GM23338 (cell line): ENCODE results near the gene LMBR1. TPM values are rescaled to one million over a fixed set of nuclear protein-coding genes. Genes with fewer than 3 reads are reported as not detected.

Source experiments
- ATAC-seq: fragments of 200-7000 bp; cut with Tn5 transposase; 3 replicates; pipeline ENCODE4 v1.9.1; 2020
- DNase-seq: peaks from one replicate; pipeline ENCODE4 v3.0.0-alpha.2; 2015; ENCODE audit warnings: low spot score
- H2AFZ ChIP-seq: fragments of 200-600 bp; sonication (generic); 2 replicates; pipeline ENCODE4 v1.8.0; 2016; ENCODE audit warnings: antibody characterized with exemption, mild to moderate bottlenecking, moderate library complexity
- H3F3A ChIP-seq: fragments of 200-600 bp; sonication (generic); replicated peaks from 2 replicates; pipeline ENCODE4 v1.8.0; 2017; ENCODE audit warnings: antibody characterized with exemption, mixed run types, low read depth
- H3K27ac ChIP-seq: fragments of 200-600 bp; sonication (generic); 2 replicates; pipeline ENCODE4 v1.6.1; 2016; ENCODE audit warnings: low read depth
- H3K27me3 ChIP-seq: fragments of 200-600 bp; sonication (generic); 2 replicates; pipeline ENCODE4 v1.8.0; 2016; ENCODE audit warnings: mild to moderate bottlenecking, mixed run types, moderate library complexity; ENCODE audit not compliant: insufficient read depth
- H3K36me3 ChIP-seq: fragments of 200-600 bp; sonication (generic); 2 replicates; pipeline ENCODE4 v1.8.0; 2016; ENCODE audit warnings: mild to moderate bottlenecking; ENCODE audit not compliant: insufficient read depth
- H3K4me1 ChIP-seq: fragments of 200-600 bp; sonication (generic); 2 replicates; pipeline ENCODE4 v1.8.0; 2016; ENCODE audit warnings: mild to moderate bottlenecking, moderate library complexity; ENCODE audit not compliant: insufficient read depth
- H3K4me2 ChIP-seq: fragments of 200-600 bp; sonication (generic); 2 replicates; pipeline ENCODE4 v1.7.1; 2017; ENCODE audit warnings: mixed run types
- H3K4me3 ChIP-seq: fragments of 200-600 bp; sonication (generic); 2 replicates; pipeline ENCODE4 v1.6.1; 2016; ENCODE audit warnings: mixed run types
- H3K79me2 ChIP-seq: fragments of 200-600 bp; sonication (generic); replicated peaks from 2 replicates; pipeline ENCODE4 v1.8.0; 2017; ENCODE audit warnings: mild to moderate bottlenecking; ENCODE audit not compliant: insufficient read depth
- H3K9me2 ChIP-seq: fragments of 200-600 bp; sonication (generic); 2 replicates; pipeline ENCODE4 v1.8.0; 2017; ENCODE audit not compliant: insufficient read depth
- H4K20me1 ChIP-seq: fragments of 200-600 bp; sonication (generic); replicated peaks from 2 replicates; pipeline ENCODE4 v1.8.0; 2017; ENCODE audit warnings: mild to moderate bottlenecking; ENCODE audit not compliant: insufficient read depth
- H3K27ac Mint-ChIP-seq: 2 replicates; pipeline ENCODE4 v1.8.0; 2020; ENCODE audit warnings: inconsistent platforms, mild to moderate bottlenecking, moderate library complexity, mixed read lengths
- H3K27me3 Mint-ChIP-seq: 3 replicates; pipeline ENCODE4 v1.8.0; 2022; ENCODE audit warnings: low read depth, mild to moderate bottlenecking, moderate library complexity, mixed read lengths, inconsistent platforms; ENCODE audit not compliant: insufficient read depth, poor library complexity
- H3K36me3 Mint-ChIP-seq: 3 replicates; pipeline ENCODE4 v1.8.0; 2021; ENCODE audit warnings: low read depth, mild to moderate bottlenecking, inconsistent platforms, moderate library complexity, mixed read lengths
- H3K4me1 Mint-ChIP-seq: 3 replicates; pipeline ENCODE4 v1.8.0; 2020; ENCODE audit warnings: mild to moderate bottlenecking, inconsistent platforms, mixed read lengths
- H3K4me3 Mint-ChIP-seq: 3 replicates; pipeline ENCODE4 v1.8.0; 2021; ENCODE audit warnings: moderate library complexity, mild to moderate bottlenecking, inconsistent platforms, mixed read lengths
- H3K9me3 Mint-ChIP-seq: 3 replicates; pipeline ENCODE4 v1.8.0; 2020; ENCODE audit warnings: moderate library complexity, mild to moderate bottlenecking, inconsistent platforms, mixed read lengths
- ETS1 ChIP-seq: IDR thresholded peaks from 2 replicates; pipeline ENCODE4 v1.6.1; 2016; ENCODE audit warnings: antibody characterized with exemption
- JUNB ChIP-seq: IDR thresholded peaks from one replicate; pipeline ENCODE4 v1.6.1; 2016; ENCODE audit warnings: antibody characterized with exemption; ENCODE audit not compliant: unreplicated experiment
- NANOG ChIP-seq: IDR thresholded peaks from 2 replicates; pipeline ENCODE4 v1.6.1; 2016; ENCODE audit warnings: antibody characterized with exemption, borderline replicate concordance
- POLR2AphosphoS5 ChIP-seq: IDR thresholded peaks from 2 replicates; pipeline ENCODE4 v1.6.1; 2016; ENCODE audit warnings: antibody characterized with exemption, low read depth
- REST ChIP-seq: IDR thresholded peaks from one replicate; pipeline ENCODE4 v1.6.1; 2018; ENCODE audit warnings: antibody characterized with exemption; ENCODE audit not compliant: unreplicated experiment
- STAT1 ChIP-seq: IDR thresholded peaks from one replicate; pipeline ENCODE4 v1.6.1; 2016; ENCODE audit warnings: antibody characterized with exemption; ENCODE audit not compliant: unreplicated experiment
- ZNF331 ChIP-seq: fragments of 250-450 bp; sonication (Bioruptor Pico); IDR thresholded peaks from 2 replicates; pipeline ENCODE4 v1.5.0; 2020; ENCODE audit warnings: low read depth, mild to moderate bottlenecking, moderate library complexity
- polyA plus RNA-seq: library from polyadenylated mRNA; unstranded; fragments of >200 nt; fragmentation: Nextera tagmentation; extraction: Ambion mirVana; gene quantifications from 2 replicates; pipeline ENCODE4 v1.2.1, GENCODE V29; 2016
- total RNA-seq: library from RNA; depleted of rRNA; stranded (reverse); fragments of >200 nt; shearing (Covaris generic); gene quantifications from 2 replicates; pipeline ENCODE4 v1.2.3, GENCODE V29; 2014
- TF ChIP-seq, protein P1 (sequence below), 2 experiments: fragments of 200-600 bp in 1 of 2; sonication (generic) in 1 of 2; conservative IDR thresholded peaks; 2 replicates each; pipeline versions ENCODE4 v1.5.1 to v1.6.1; 2016 to 2017; ENCODE audit warnings: antibody characterized with exemption in 2 of 2, low read depth in 2 of 2, mild to moderate bottlenecking in 2 of 2, moderate library complexity in 1 of 2

LMBR1 gene
- total and polyA plus RNA-seq, 2 experiments from 2014 or later: 21.8 to 90.1 TPM

DNA sequence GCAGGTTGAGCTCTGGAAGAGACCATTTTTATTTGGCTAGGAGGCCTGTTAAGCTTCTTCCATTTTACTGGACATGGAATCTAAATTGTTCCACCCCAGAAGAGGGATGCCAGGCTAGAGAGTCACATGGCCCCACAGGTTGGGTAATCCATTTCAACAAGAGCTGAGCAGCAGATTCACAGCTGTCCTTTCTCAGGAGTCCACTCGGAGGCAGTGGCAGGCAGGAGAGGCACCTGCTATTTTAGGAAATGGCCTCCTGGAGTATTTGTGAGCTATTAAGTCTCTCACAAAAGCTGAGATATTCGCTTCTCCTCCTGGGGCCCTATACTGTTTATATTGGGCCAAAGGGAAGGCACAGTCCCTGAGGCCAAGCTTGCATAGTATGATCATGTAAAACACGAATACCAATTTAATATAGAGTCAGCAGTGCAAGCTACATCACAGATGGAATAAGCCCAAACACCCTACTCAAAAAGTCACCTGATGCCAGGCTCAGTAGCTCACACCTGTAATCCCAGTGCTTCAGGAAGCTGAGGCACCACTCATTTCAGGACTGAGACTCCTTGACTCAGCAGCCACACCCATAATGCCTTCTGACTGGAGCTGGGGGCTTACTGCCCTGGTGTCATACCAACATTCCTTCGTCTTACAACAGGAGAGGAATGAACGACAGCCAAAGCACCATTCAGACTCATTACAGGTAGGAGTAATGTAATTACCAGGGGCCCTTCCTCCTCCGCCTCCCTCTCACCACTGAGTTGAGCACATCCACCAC is 124.1 kb downstream of the LMBR1 start:
- Histone ChIP-seq H3K79me2 (peaks cover 11% of the 10 kb centered on the region; the same call in 1 of the 2 replicates), H3K36me3 (no peaks in the 10 kb centered on the region), H3F3A (no peaks in the 10 kb centered on the region), H3K4me3 (no peak overlapping the region), H3K9me2 (no peaks in the 10 kb centered on the region), H2AFZ (no peak overlapping the region), H4K20me1 (0 out of 2 replicates have a peak, but pooled peaks cover 3% of the 10 kb centered on the region), H3K4me2 (no peak overlapping the region), H3K4me1 (no peaks in the 10 kb centered on the region), H3K27ac (no peak overlapping the region), H3K27me3 (no peaks in the 10 kb centered on the region)
- Mint-ChIP-seq H3K4me3 (no peak overlapping the region), H3K27ac (peak overlapping the region; percentile 29; the same call in 1 of the 2 replicates), H3K9me3 (no peaks in the 10 kb centered on the region), H3K36me3 (peaks cover 2% of the 10 kb centered on the region; the same call in 2 of the 3 replicates), H3K27me3 (peaks cover 2% of the 10 kb centered on the region), H3K4me1 (peaks cover 14% of the 10 kb centered on the region)
- TF ChIP-seq, protein P1, sequence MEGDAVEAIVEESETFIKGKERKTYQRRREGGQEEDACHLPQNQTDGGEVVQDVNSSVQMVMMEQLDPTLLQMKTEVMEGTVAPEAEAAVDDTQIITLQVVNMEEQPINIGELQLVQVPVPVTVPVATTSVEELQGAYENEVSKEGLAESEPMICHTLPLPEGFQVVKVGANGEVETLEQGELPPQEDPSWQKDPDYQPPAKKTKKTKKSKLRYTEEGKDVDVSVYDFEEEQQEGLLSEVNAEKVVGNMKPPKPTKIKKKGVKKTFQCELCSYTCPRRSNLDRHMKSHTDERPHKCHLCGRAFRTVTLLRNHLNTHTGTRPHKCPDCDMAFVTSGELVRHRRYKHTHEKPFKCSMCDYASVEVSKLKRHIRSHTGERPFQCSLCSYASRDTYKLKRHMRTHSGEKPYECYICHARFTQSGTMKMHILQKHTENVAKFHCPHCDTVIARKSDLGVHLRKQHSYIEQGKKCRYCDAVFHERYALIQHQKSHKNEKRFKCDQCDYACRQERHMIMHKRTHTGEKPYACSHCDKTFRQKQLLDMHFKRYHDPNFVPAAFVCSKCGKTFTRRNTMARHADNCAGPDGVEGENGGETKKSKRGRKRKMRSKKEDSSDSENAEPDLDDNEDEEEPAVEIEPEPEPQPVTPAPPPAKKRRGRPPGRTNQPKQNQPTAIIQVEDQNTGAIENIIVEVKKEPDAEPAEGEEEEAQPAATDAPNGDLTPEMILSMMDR (conservative IDR thresholded peaks at IDR 0.05; ENCODE audit: low read depth in 2 of 2): peak; percentile 10 to 39; a peak in 2 of 4 replicates
- TF ChIP-seq NANOG: no peak
- peak; percentile 46 for DNase-seq
- ATAC-seq: peak; percentile 61

DNA sequence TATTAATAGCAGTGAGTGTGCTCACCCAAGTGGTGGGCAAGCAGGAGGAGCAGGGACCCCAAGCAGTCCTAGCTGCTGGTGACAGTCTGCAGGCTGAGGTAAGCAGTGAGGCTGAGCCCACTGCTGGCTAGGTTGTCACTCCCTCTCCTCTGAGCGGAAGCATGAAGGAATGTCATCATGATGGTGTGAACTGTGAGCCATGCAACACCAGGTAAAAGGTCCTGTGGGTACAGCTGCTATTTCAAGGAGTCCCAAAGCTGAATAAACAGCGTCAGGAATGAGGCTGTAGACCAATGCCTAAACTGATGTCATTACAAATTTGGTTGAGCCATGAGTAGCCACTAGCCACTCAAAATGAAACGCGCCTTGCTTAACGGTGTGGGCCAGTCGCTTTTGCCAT is 126.3 kb downstream of the LMBR1 start:
- no peak overlapping the region for H3K27ac Mint-ChIP-seq
- no peak overlapping the region for H3K4me2 ChIP-seq
- ATAC-seq (no peak), DNase-seq (no peak)
- no peak overlapping the region for H3K27ac ChIP-seq
- H3K4me1 ChIP-seq: no peaks in the 10 kb centered on the region
- H3K4me3 Mint-ChIP-seq: no peak overlapping the region
- TF ChIP-seq ZNF331 (CRISPR knock-in tag): no peak
- no peak for TF ChIP-seq JUNB
- TF ChIP-seq STAT1: no peak
- TF ChIP-seq, protein P1 (conservative IDR thresholded peaks at IDR 0.05; ENCODE audit: low read depth in 2 of 2): no peak
- no peak for TF ChIP-seq ETS1
- no peak for TF ChIP-seq REST
- TF ChIP-seq POLR2AphosphoS5: no peak
- peaks cover 2% of the 10 kb centered on the region for H3K27me3 Mint-ChIP-seq
- peaks cover 14% of the 10 kb centered on the region for H3K4me1 Mint-ChIP-seq
- no peaks in the 10 kb centered on the region for H3F3A ChIP-seq
- H3K4me3 ChIP-seq: no peak overlapping the region
- H3K27me3 ChIP-seq: no peaks in the 10 kb centered on the region
- 0 out of 2 replicates have a peak, but pooled peaks cover 6% of the 10 kb centered on the region for H4K20me1 ChIP-seq
- no peaks in the 10 kb centered on the region for H3K36me3 ChIP-seq
- H3K9me3 Mint-ChIP-seq: no peaks in the 10 kb centered on the region
- no peaks in the 10 kb centered on the region for H3K9me2 ChIP-seq
- H3K79me2 ChIP-seq: peaks cover 8% of the 10 kb centered on the region; the same call in 1 of the 2 replicates
- H3K36me3 Mint-ChIP-seq: peaks cover 11% of the 10 kb centered on the region
- no peak overlapping the region for H2AFZ ChIP-seq
